Heart right ventricle (tissue), 16 donors: Measurements from ENCODE around the gene PCBP3. TPM values are rescaled to one million over a fixed set of nuclear protein-coding genes. Genes with fewer than 3 reads are reported as not detected.
"Not testable (repeated sequence)": the region's sequence is repeated elsewhere in the genome, so short reads cannot be mapped to it uniquely, and the experiment has no call there.

Source experiments
- ATAC-seq, 8 donors: fragments of 200-7000 bp; cut with Tn5 transposase; one replicate each; pipeline ENCODE4 v1.9.1; 2020; ENCODE audit warnings: mild to moderate bottlenecking in 8 of 8, moderate library complexity in 8 of 8, moderate number of reproducible peaks in 1 of 8
- DNase-seq, 2 donors: peaks; one replicate each; pipeline ENCODE4 v3.0.0-alpha.2; 2020
- H3K27ac ChIP-seq, 10 donors: fragments of 200-600 bp; sonication (generic) in 2 of 10; one replicate each; pipeline versions ENCODE4 v1.5.0 to v1.8.0; 2020 to 2022; ENCODE audit warnings: mild to moderate bottlenecking in 3 of 10
- H3K27me3 ChIP-seq, 7 donors: fragments of 200-600 bp; one replicate each; pipeline ENCODE4 v1.8.0; 2021 to 2022; ENCODE audit warnings: mild to moderate bottlenecking in 2 of 7
- H3K36me3 ChIP-seq, 9 donors: fragments of 200-600 bp; sonication (generic) in 1 of 9; one replicate each; pipeline versions ENCODE4 v1.5.0 to v1.8.0; 2020 to 2022; ENCODE audit warnings: mild to moderate bottlenecking in 2 of 9
- H3K4me1 ChIP-seq, 9 donors: fragments of 200-600 bp; sonication (generic) in 1 of 9; one replicate each; pipeline versions ENCODE4 v1.5.0 to v1.8.0; 2020 to 2022; ENCODE audit warnings: mild to moderate bottlenecking in 4 of 9
- H3K4me3 ChIP-seq, 10 donors: fragments of 200-600 bp; sonication (generic) in 2 of 10; one replicate each; pipeline versions ENCODE4 v1.5.0 to v1.8.0; 2020 to 2022; ENCODE audit warnings: mild to moderate bottlenecking in 7 of 10, moderate library complexity in 2 of 10
- H3K9me3 ChIP-seq, 11 donors: fragments of 200-600 bp in 10 of 11; sonication (generic) in 2 of 11; one replicate each; pipeline versions ENCODE4 v1.5.0 to v1.8.0; 2013 to 2022; ENCODE audit warnings: mild to moderate bottlenecking in 2 of 11, control low read depth in 1 of 11, moderate library complexity in 1 of 11
- WGBS, 2 donors: extraction: QIAGEN DNeasy Blood & Tissue Kit; methylation state at CpG; one replicate each; pipeline ENCODE4 v1.1.7; 2013; ENCODE audit warnings: inconsistent platforms in 1 of 2; 5-methylcytosine and 5-hydroxymethylcytosine counted together
- intact Hi-C, 10 donors: fragments of 100-400 bp; cut with DNase I; formaldehyde crosslinking; loops; one replicate each; pipeline versions ENCODE4 v1.11.1 to v1.14.2; 2022
- polyA plus RNA-seq, 2 donors: library from polyadenylated mRNA; stranded (reverse); fragments of 200-250 nt; gene quantifications; one replicate each; pipeline ENCODE4 v1.2.3, GENCODE V29; 2013
- total RNA-seq, 10 donors: library from RNA; stranded (reverse); fragmentation: NEBNext Ultra II Directional in 3 of 10; extraction: Animal tissue kit (Norgen Biotek cat#: 25700) in 3 of 10; gene quantifications; one replicate each; pipeline versions ENCODE4 v1.2.1 to v1.2.4, GENCODE V29; 2021 to 2023
- TF ChIP-seq, protein P1 (sequence below), 9 donors: fragments of 200-600 bp; sonication (generic) in 2 of 9; IDR thresholded peaks; one replicate each; pipeline versions ENCODE4 v1.5.0 to v1.8.0; 2021 to 2022; ENCODE audit warnings: antibody characterized with exemption in 9 of 9, mild to moderate bottlenecking in 5 of 9, moderate library complexity in 1 of 9
- donor health status: Arrhythmogenic right ventricular cardiomyopathy.
- donor health status: ischemic (EF 13 %, LVEDD 7.1; RV severe dilation, severe dysfunction).
- donor health status: healthy with polysubstance abuse.
- donor health status: DM: no; HTN: yes; CAD: no.
- donor health status: DM: no; HTN: no; CAD: no.
- donor health status: ischemic (EF 25% LVEDD 6.9; RV normal size, moderate dysfunction).
- donor health status: ischemic (EF 25% LVEDD 5.7; RV mildly dilated, moderate dysfunction).
- donor health status: healthy.
- donor health status: DM: yes; HTN: yes; CAD: no.
- donor health status: Ischemic cardiomyopathy.
- donor health status: ischemic (EF 35%, LVEDD 5.7; RV mildly dilated, moderate dysfunction).
- donor health status: nonischemic (EF 11% LVEDD 7.7; RV severe dilation, severe dysfunction).
- donor health status: DM: yes; HTN: yes; CAD: no.
- donor health status: PGD.
- donor health status: ischemic (EF 29% LVEDD 5.4; RV normal size, mild dysfunction).
- donor health status: nonischemic (EF 23%, LVEDD 6.1; RV moderate dilation, normal function).

Gene PCBP3
- total and polyA plus RNA-seq, 12 donors: 0.25 to 11.3 (median 1.2) TPM

DNA sequence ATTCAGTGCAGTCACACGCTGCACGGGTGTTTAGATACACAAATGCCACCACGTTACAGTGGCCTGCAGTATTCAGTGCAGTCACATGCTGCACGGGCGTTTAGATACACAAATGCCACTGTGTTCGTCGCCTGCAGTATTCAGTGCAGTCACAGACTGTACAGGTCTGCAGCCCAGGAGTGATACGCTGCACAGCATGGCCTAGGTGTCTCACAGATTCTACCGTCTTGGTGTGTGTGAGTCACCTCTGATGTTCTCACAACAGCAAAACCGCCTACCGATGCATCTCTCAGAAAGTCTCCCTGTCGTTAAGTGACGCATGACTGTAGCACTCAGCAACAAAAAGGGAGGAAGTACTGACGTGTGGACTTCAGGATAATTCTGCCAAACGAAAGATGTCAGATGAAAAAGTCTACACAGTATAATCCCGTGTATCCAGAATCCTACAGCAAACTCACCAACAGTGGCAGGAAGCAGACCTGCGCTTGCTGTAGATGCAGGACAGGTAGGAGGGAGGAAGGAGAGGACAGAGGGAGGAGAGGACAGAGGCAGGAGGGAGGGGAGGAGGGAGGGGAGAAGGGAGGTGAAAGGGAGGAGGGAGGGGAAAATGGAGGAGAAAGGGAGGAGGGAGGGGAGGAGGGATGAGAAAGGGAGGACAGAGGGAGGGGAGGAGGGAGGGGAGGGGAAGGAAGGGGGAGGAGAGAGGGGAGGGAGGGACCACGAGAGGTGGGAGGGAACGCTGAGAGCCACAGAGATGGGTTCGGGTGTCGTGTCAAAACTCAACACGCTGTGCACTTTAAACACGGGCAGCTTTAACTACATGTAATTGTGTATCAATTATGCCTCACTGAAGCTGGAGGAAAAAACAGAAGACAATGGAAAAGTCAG lies 36.3 kb upstream of the PCBP3 start:
- ATAC-seq: no peak
- intact Hi-C loops: no loop called here

DNA sequence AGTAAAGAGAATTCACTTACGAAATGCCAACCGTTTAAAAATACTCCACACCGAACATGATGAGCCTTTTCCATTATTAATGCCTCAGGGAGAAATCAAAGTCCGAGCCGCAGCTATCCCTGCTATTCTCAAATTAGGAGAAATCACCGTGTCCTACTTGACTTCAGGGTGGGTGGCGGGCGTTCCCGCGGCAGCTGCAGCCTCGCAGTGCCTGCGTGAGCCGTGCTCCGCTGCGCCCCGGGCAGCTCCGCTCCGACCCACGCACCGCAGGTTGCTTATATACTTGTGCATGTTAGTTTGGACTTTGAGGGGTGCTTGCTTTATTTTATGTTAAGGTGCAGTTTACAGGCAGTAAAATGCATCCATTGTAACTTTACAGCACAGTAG lies 35.6 kb upstream of the PCBP3 start:
- H3K27me3 ChIP-seq: peaks cover 0 to 40% (median 23%) of the 10 kb centered on the region in 7 donors
- H3K4me3 ChIP-seq: no peak overlapping the region
- H3K36me3 ChIP-seq: no peaks in the 10 kb centered on the region
- no peaks in the 10 kb centered on the region for H3K4me1 ChIP-seq
- ATAC-seq (no peak), DNase-seq (no peak)
- no peak overlapping the region for H3K27ac ChIP-seq
- TF ChIP-seq, protein P1, sequence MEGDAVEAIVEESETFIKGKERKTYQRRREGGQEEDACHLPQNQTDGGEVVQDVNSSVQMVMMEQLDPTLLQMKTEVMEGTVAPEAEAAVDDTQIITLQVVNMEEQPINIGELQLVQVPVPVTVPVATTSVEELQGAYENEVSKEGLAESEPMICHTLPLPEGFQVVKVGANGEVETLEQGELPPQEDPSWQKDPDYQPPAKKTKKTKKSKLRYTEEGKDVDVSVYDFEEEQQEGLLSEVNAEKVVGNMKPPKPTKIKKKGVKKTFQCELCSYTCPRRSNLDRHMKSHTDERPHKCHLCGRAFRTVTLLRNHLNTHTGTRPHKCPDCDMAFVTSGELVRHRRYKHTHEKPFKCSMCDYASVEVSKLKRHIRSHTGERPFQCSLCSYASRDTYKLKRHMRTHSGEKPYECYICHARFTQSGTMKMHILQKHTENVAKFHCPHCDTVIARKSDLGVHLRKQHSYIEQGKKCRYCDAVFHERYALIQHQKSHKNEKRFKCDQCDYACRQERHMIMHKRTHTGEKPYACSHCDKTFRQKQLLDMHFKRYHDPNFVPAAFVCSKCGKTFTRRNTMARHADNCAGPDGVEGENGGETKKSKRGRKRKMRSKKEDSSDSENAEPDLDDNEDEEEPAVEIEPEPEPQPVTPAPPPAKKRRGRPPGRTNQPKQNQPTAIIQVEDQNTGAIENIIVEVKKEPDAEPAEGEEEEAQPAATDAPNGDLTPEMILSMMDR (IDR thresholded peaks at IDR 0.05): no peak
- 86 to 87% methylated on average over 20 of the region's 20 CpGs for WGBS, 2 donors
- peaks cover 0 to 19% (median 13%) of the 10 kb centered on the region in 11 donors for H3K9me3 ChIP-seq
- intact Hi-C loops: no loop called here

More for the DNA sequence above, 36.3 kb upstream of the PCBP3 start:
- H3K27me3 ChIP-seq: peaks cover 0 to 35% (median 23%) of the 10 kb centered on the region in 7 donors
- TF ChIP-seq, protein P1 (IDR thresholded peaks at IDR 0.05): no peak
- no peak for DNase-seq
- H3K27ac ChIP-seq: no peak overlapping the region
- H3K4me1 ChIP-seq: no peaks in the 10 kb centered on the region
- no peak overlapping the region for H3K4me3 ChIP-seq
- WGBS, 2 donors: 71% methylated on average over 23 of the region's 23 CpGs
- H3K36me3 ChIP-seq: no peaks in the 10 kb centered on the region
- peaks cover 0 to 25% (median 13%) of the 10 kb centered on the region in 11 donors for H3K9me3 ChIP-seq

DNA sequence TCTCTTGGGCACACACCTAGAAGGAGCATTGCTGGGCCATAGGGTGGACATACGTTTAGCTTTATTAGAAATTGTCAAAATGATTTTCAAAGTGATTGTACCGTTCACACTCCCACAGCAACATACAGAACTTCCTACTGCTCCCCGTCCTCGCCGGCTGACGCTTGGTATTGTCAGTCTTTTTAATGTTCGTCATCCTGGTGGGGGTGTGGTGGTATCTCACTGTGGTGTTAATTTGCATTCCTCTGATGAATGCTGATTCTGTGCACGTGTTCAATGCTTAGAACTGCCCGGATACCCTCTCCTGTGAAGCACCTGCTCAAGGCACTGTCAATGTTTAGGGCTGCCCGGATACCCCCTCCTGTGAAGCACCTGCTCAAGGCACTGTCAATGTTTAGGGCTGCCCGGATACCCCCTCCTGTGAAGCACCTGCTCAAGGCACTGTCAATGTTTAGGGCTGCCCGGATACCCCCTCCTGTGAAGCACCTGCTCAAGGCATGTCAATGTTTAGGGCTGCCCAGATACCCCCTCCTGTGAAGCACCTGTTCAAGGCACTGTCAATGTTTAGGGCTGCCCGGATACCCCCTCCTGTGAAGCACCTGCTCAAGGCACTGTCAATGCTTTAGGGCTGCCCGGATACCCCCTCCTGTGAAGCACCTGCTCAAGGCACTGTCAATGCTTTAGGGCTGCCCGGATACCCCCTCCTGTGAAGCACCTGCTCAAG lies 34.6 kb upstream of the PCBP3 start:
- H3K36me3 ChIP-seq, H3K9me3 ChIP-seq, ATAC-seq, intact Hi-C loops, DNase-seq, H3K4me1 ChIP-seq, H3K27ac ChIP-seq, H3K4me3 ChIP-seq: not testable (repeated sequence)
- H3K27me3 ChIP-seq: peaks cover 0 to 48% (median 29%) of the 10 kb centered on the region in 7 donors
- 76% methylated on average over 14 of the region's 15 CpGs for WGBS, 2 donors

DNA sequence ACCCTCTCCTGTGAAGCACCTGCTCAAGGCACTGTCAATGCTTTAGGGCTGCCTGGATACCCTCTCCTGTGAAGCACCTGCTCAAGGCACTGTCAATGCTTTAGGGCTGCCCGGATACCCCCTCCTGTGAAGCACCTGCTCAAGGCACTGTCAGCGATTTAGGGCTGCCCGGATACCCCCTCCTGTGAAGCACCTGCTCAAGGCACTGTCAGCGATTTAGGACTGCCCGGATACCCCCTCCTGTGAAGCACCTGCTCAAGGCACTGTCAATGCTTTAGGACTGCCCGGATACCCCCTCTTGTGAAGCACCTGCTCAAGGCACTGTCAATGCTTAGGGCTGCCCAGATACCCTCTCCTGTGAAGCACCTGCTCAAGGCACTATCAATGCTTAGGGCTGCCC lies 33.9 kb upstream of the PCBP3 start:
- DNase-seq, H3K27ac ChIP-seq, H3K9me3 ChIP-seq, ATAC-seq, H3K4me1 ChIP-seq, H3K4me3 ChIP-seq, intact Hi-C loops, H3K36me3 ChIP-seq: not testable (repeated sequence)
- WGBS, 2 donors: 81 to 85% methylated on average over 6 of the region's 6 CpGs
- peaks cover 0 to 55% (median 35%) of the 10 kb centered on the region in 7 donors for H3K27me3 ChIP-seq

DNA sequence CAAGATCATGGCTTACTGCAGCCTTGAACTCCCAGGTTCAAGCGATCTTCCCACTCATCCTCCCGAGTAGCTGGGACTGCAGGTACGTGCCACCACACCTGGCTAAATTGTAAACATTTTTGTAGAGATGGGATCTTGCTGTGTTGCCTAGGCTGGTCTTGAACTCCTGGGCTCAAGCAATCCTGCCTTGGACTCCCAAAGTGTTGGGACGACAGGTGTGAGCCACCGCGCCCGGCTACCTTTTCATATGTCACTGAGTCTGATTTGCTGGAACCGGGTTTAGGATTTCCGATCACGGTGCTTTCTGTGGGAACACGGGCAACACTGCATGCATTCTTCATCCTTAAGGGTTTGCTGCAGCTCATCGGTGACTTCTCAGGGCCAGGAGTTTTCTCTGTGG lies 32.2 kb upstream of the PCBP3 start:
- no peak overlapping the region for H3K4me3 ChIP-seq
- H3K27me3 ChIP-seq: peaks cover 0 to 68% (median 48%) of the 10 kb centered on the region in 7 donors
- no peaks in the 10 kb centered on the region for H3K36me3 ChIP-seq
- no peak overlapping the region for H3K27ac ChIP-seq
- TF ChIP-seq, protein P1 (IDR thresholded peaks at IDR 0.05): no peak
- no peak for DNase-seq
- 91 to 92% methylated on average over 12 of the region's 12 CpGs for WGBS, 2 donors
- intact Hi-C loops: no loop called here
- no peaks in the 10 kb centered on the region for H3K4me1 ChIP-seq
- ATAC-seq: no peak
- no peaks in the 10 kb centered on the region for H3K9me3 ChIP-seq
